HCT116 (cell line): ENCODE data around the gene DTNB. TPM values are rescaled to one million over a fixed set of nuclear protein-coding genes. Genes with fewer than 3 reads are reported as not detected.

Source experiments
- ATAC-seq: fragments of 200-7000 bp; cut with Tn5 transposase; 2 replicates; pipeline ENCODE4 v1.9.1; 2020; ENCODE audit warnings: mild to moderate bottlenecking, moderate library complexity
- BruUV-seq: library from RNA; stranded (reverse); fragments of 400-500 nt; replicated peaks from 2 replicates; lab custom pipeline; 2021; lab: Mats Ljungman, UMichigan
- CTCF ChIA-PET: fragments of 300-600 bp; sonication (Branson Sonifier 250); formaldehyde crosslinking; loops from one replicate; lab custom pipeline; 2021; ENCODE audit warnings: antibody characterized with exemption; lab: Charles Lee
- POLR2A ChIA-PET: fragments of 300-600, 350-600 bp; sonication (Branson Sonifier 250); formaldehyde crosslinking; loops from one replicate; lab custom pipeline; 2021; ENCODE audit warnings: antibody characterized with exemption; lab: Charles Lee
- RAD21 ChIA-PET, 2 experiments: fragments of 300-600 bp; sonication (Branson Sonifier 250); formaldehyde crosslinking; loops; one replicate each; lab custom pipeline; 2023; ENCODE audit warnings: low total read pairs in 2 of 2; ENCODE audit not compliant: uncharacterized antibody in 2 of 2, unreplicated experiment in 2 of 2, low non-redundant PET in 1 of 2; lab: Charles Lee
- DNase-seq: peaks from one replicate; pipeline ENCODE4 v3.0.0-alpha.2; 2010; ENCODE audit warnings: low read depth, low spot score
- H2AFZ ChIP-seq: fragments of 200-600 bp; shearing (Covaris generic), sonication (generic); 2 replicates; pipeline ENCODE4 v1.6.1; 2017; ENCODE audit warnings: low read depth, mixed run types, mixed read lengths, antibody characterized with exemption, low read length; ENCODE audit not compliant: poor library complexity, severe bottlenecking
- H3K27ac ChIP-seq: 2 replicates; pipeline ENCODE4 v1.5.1; 2012; ENCODE audit warnings: low read depth, low read length
- H3K27me3 ChIP-seq: fragments of 200-600 bp; sonication (generic); 2 replicates; pipeline ENCODE4 v1.6.1; 2016; ENCODE audit warnings: mixed run types, low read length, mixed read lengths; ENCODE audit not compliant: insufficient read depth
- H3K36me3 ChIP-seq, 2 experiments: fragments of 200-500 bp in 1 of 2; fragments of 200-600 bp in 1 of 2; sonication (Bioruptor generic) in 1 of 2; sonication (generic) in 1 of 2; 2 replicates each; pipeline versions ENCODE4 v1.5.1 to v1.6.1; 2014 to 2016; ENCODE audit warnings: low read length in 2 of 2, inconsistent platforms in 1 of 2, mixed read lengths in 1 of 2, mixed run types in 1 of 2; ENCODE audit not compliant: insufficient read depth in 2 of 2, control insufficient read depth in 1 of 2
- H3K4me1 ChIP-seq, 2 experiments: fragments of 200-600 bp in 1 of 2; sonication (generic) in 1 of 2; 2 replicates each; pipeline versions ENCODE4 v1.5.1 to v1.6.1; 2012 to 2017; ENCODE audit warnings: low read length in 2 of 2, inconsistent platforms in 1 of 2, mild to moderate bottlenecking in 1 of 2, mixed read lengths in 1 of 2, mixed run types in 1 of 2, moderate library complexity in 1 of 2; ENCODE audit not compliant: insufficient read depth in 2 of 2, control insufficient read depth in 1 of 2
- H3K4me2 ChIP-seq: fragments of 200-600 bp; sonication (generic); 2 replicates; pipeline ENCODE4 v1.6.1; 2017; ENCODE audit warnings: mixed run types, low read length, mixed read lengths
- H3K4me3 ChIP-seq, 2 experiments: fragments of 200-600 bp in 1 of 2; sonication (generic) in 1 of 2; replicated peaks in 1 of 2; 2 replicates each; pipeline ENCODE4 v1.5.1; 2011 to 2016; ENCODE audit warnings: low read length in 2 of 2, control low read depth in 1 of 2, low read depth in 1 of 2, mild to moderate bottlenecking in 1 of 2, mixed read lengths in 1 of 2, mixed run types in 1 of 2
- H3K79me2 ChIP-seq: fragments of 200-600 bp; sonication (generic); 2 replicates; pipeline ENCODE4 v1.6.1; 2017; ENCODE audit warnings: mild to moderate bottlenecking, mixed run types, low read length, moderate library complexity, mixed read lengths; ENCODE audit not compliant: insufficient read depth
- H3K9ac ChIP-seq: fragments of 200-600 bp; sonication (generic); 2 replicates; pipeline ENCODE4 v1.6.1; 2016; ENCODE audit warnings: low read length, mixed read lengths
- H3K9me2 ChIP-seq: fragments of 200-600 bp; sonication (generic), shearing (Covaris generic); 2 replicates; pipeline ENCODE4 v1.6.1; 2017; ENCODE audit warnings: mixed run types, mild to moderate bottlenecking, moderate library complexity; ENCODE audit not compliant: insufficient read depth
- H3K9me3 ChIP-seq, 2 experiments: fragments of 200-500 bp in 1 of 2; fragments of 200-600 bp in 1 of 2; sonication (Bioruptor generic) in 1 of 2; sonication (generic) in 1 of 2; 2 replicates each; pipeline ENCODE4 v1.6.1; 2014 to 2017; ENCODE audit warnings: low read length in 2 of 2, mixed read lengths in 2 of 2, inconsistent platforms in 1 of 2, low read depth in 1 of 2, mild to moderate bottlenecking in 1 of 2, mixed run types in 1 of 2, moderate library complexity in 1 of 2; ENCODE audit not compliant: control insufficient read depth in 1 of 2, insufficient read depth in 1 of 2
- H4K20me1 ChIP-seq: fragments of 200-600 bp; sonication (generic), shearing (Covaris generic); 2 replicates; pipeline ENCODE4 v1.6.1; 2017; ENCODE audit warnings: mixed run types, mild to moderate bottlenecking, moderate library complexity; ENCODE audit not compliant: insufficient read depth
- CBX3 ChIP-seq: IDR thresholded peaks from 2 replicates; pipeline ENCODE4 v1.6.1; 2012; ENCODE audit warnings: low read depth
- CEBPB ChIP-seq: IDR thresholded peaks from 2 replicates; pipeline ENCODE4 v1.6.1; 2012; ENCODE audit warnings: low read depth
- CTCF ChIP-seq, 3 experiments: fragments of 200-600 bp in 1 of 3; sonication (generic) in 1 of 3; IDR thresholded peaks in 2 of 3; conservative IDR thresholded peaks in 1 of 3; 2 replicates each; pipeline ENCODE4 v1.5.1; 2012 to 2017; ENCODE audit warnings: low read depth in 2 of 3, low read length in 2 of 3, antibody characterized with exemption in 1 of 3, borderline replicate concordance in 1 of 3, control low read depth in 1 of 3, mild to moderate bottlenecking in 1 of 3, mixed read lengths in 1 of 3, mixed run types in 1 of 3, moderate library complexity in 1 of 3; ENCODE audit not compliant: insufficient read depth in 1 of 3
- EGR1 ChIP-seq: IDR thresholded peaks from 2 replicates; pipeline ENCODE4 v1.6.1; 2012; ENCODE audit warnings: low read depth
- ELF1 ChIP-seq: IDR thresholded peaks from 2 replicates; pipeline ENCODE4 v1.6.1; 2012; ENCODE audit warnings: low read depth, borderline replicate concordance
- FOSL1 ChIP-seq: IDR thresholded peaks from 2 replicates; pipeline ENCODE4 v1.6.1; 2012; ENCODE audit warnings: low read depth
- JUND ChIP-seq: IDR thresholded peaks from 2 replicates; pipeline ENCODE4 v1.6.1; 2012
- POLR2AphosphoS5 ChIP-seq: IDR thresholded peaks from 2 replicates; pipeline ENCODE4 v1.6.1; 2011; ENCODE audit warnings: mild to moderate bottlenecking, low read depth, low read length, moderate library complexity
- RAD21 ChIP-seq: IDR thresholded peaks from 2 replicates; pipeline ENCODE4 v1.6.1; 2012; ENCODE audit warnings: low read depth, mild to moderate bottlenecking
- SIN3A ChIP-seq: IDR thresholded peaks from 2 replicates; pipeline ENCODE4 v1.6.1; 2012; ENCODE audit warnings: low read depth
- SP1 ChIP-seq: IDR thresholded peaks from 2 replicates; pipeline ENCODE4 v1.6.1; 2012; ENCODE audit warnings: low read depth
- SRF ChIP-seq: IDR thresholded peaks from 2 replicates; pipeline ENCODE4 v1.6.1; 2012; ENCODE audit warnings: low read depth
- YY1 ChIP-seq: IDR thresholded peaks from 2 replicates; pipeline ENCODE4 v1.6.1; 2011; ENCODE audit warnings: low read length, low read depth, moderate library complexity, mild to moderate bottlenecking; ENCODE audit not compliant: insufficient replicate concordance; ENCODE audit errors: extremely low read depth
- ZBTB33 ChIP-seq: IDR thresholded peaks from 2 replicates; pipeline ENCODE4 v1.6.1; 2011; ENCODE audit warnings: mild to moderate bottlenecking, low read length, moderate library complexity; ENCODE audit not compliant: insufficient replicate concordance; ENCODE audit errors: extremely low read depth
- ZNF274 ChIP-seq: fragments of 200-500 bp; sonication (Bioruptor generic); IDR thresholded peaks from 2 replicates; pipeline ENCODE4 v1.6.1; 2014; ENCODE audit warnings: mild to moderate bottlenecking, low read depth, low read length, inconsistent platforms
- intact Hi-C: fragments of 100-400 bp; cut with micrococcal nuclease; formaldehyde crosslinking; loops from 2 replicates; pipeline ENCODE4 v1.10.0; 2022
- total RNA-seq: library from RNA; stranded (reverse); gene quantifications from one replicate; pipeline ENCODE4 v1.2.1, GENCODE V29; 2021; ENCODE audit not compliant: unreplicated experiment
- TF ChIP-seq, protein P1 (sequence below): IDR thresholded peaks from 2 replicates; pipeline ENCODE4 v1.6.1; 2012

DTNB gene
- total RNA-seq, 1 experiment from 2014 or later: 30.2 TPM

GRCh38 chr2:25437881-25438662 is 235.3 kb downstream of the DTNB start:
- RAD21 ChIA-PET: no interaction called here
- H4K20me1 ChIP-seq: no peaks in the 10 kb centered on the region
- H3K9me2 ChIP-seq: no peaks in the 10 kb centered on the region
- H3K4me3 ChIP-seq: no peak overlapping the region
- no TSS peak for BruUV-seq
- H3K9ac ChIP-seq: no peak overlapping the region
- TF ChIP-seq, protein P1, sequence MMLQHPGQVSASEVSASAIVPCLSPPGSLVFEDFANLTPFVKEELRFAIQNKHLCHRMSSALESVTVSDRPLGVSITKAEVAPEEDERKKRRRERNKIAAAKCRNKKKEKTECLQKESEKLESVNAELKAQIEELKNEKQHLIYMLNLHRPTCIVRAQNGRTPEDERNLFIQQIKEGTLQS: no peak
- TF ChIP-seq ZNF274 (no peak), POLR2AphosphoS5 (no peak), ELF1 (no peak), SRF (no peak), ZBTB33 (no peak), CBX3 (no peak), SIN3A (no peak), SP1 (no peak), RAD21 (no peak), JUND (no peak), CTCF (IDR thresholded peaks at IDR 0.05 in 2 of 3, conservative IDR thresholded peaks at IDR 0.05 in 1 of 3; ENCODE audit: borderline replicate concordance in 1 of 3, insufficient read depth in 1 of 3, low read depth in 2 of 3, low read length in 2 of 3) (no peak), EGR1 (no peak), YY1 (no peak), FOSL1 (no peak), CEBPB (no peak)
- no peak for DNase-seq
- no peak overlapping the region for H3K4me2 ChIP-seq
- POLR2A ChIA-PET: no interaction called here
- H2AFZ ChIP-seq: no peak overlapping the region
- no peaks in the 10 kb centered on the region for H3K9me3 ChIP-seq
- no peaks in the 10 kb centered on the region for H3K4me1 ChIP-seq
- H3K36me3 ChIP-seq: no peaks in the 10 kb centered on the region
- CTCF ChIA-PET: no interaction called here
- intact Hi-C loops: loop anchor here (1.0 kb wide), 1 partner anchor 18 kb away; no protein-coding TSS in a partner anchor
- no peak overlapping the region for H3K27ac ChIP-seq
- no peaks in the 10 kb centered on the region for H3K27me3 ChIP-seq
- no peak for ATAC-seq
- no peaks in the 10 kb centered on the region for H3K79me2 ChIP-seq
